B cell (primary cell): ENCODE data around the gene PDGFA. TPM values are rescaled to one million over a fixed set of nuclear protein-coding genes. Genes with fewer than 3 reads are reported as not detected.

Experiments used
- ATAC-seq: fragments of 200-7000 bp; cut with Tn5 transposase; one replicate; pipeline ENCODE4 v1.10.0; 2021; ENCODE audit warnings: low read depth, mild to moderate bottlenecking, moderate number of reproducible peaks, moderate library complexity
- CTCF ChIA-PET: fragments of 350-600 bp; sonication (Branson Sonifier 250); formaldehyde crosslinking; loops from one replicate; lab custom pipeline; 2021; ENCODE audit warnings: antibody characterized with exemption, inconsistent platforms; lab: Charles Lee
- POLR2A ChIA-PET: fragments of 350-600 bp; sonication (Branson Sonifier 250); formaldehyde crosslinking; loops from one replicate; lab custom pipeline; 2021; ENCODE audit warnings: antibody characterized with exemption; lab: Charles Lee
- DNase-seq: peaks from one replicate; pipeline ENCODE4 v3.0.0; 2013
- H2AFZ ChIP-seq: 2 replicates; pipeline ENCODE4 v1.6.1; 2012; ENCODE audit warnings: mild to moderate bottlenecking, low read depth, low read length; ENCODE audit not compliant: insufficient read depth, poor library complexity, severe bottlenecking
- H3K27ac ChIP-seq, 2 donors: 1 replicate in 1 of 2; 2 replicates in 1 of 2; pipeline ENCODE4 v1.5.1; 2012 to 2013; ENCODE audit warnings: low read length in 2 of 2, mild to moderate bottlenecking in 2 of 2, moderate library complexity in 1 of 2
- H3K27me3 ChIP-seq, 4 experiments: fragments of 200-600 bp in 1 of 4; sonication (generic) in 1 of 4; replicated peaks in 1 of 4; 1 replicate in 2 of 4; 2 replicates in 2 of 4; pipeline versions ENCODE4 v1.6.1 to v1.7.0; 2013 to 2016; ENCODE audit warnings: low read length in 3 of 4, mild to moderate bottlenecking in 2 of 4, mixed read lengths in 1 of 4, moderate library complexity in 1 of 4; ENCODE audit not compliant: insufficient read depth in 4 of 4, control insufficient read depth in 3 of 4; ENCODE audit errors: control extremely low read depth in 1 of 4
- H3K36me3 ChIP-seq, 2 experiments: replicated peaks in 1 of 2; 1 replicate in 1 of 2; 2 replicates in 1 of 2; pipeline versions ENCODE4 v1.6.1 to v1.7.1; 2013; ENCODE audit warnings: low read length in 1 of 2; ENCODE audit not compliant: insufficient read depth in 2 of 2, control insufficient read depth in 1 of 2; ENCODE audit errors: control extremely low read depth in 1 of 2, extremely low read depth in 1 of 2
- H3K4me1 ChIP-seq, 2 donors: fragments of 200-600 bp in 1 of 2; sonication (generic) in 1 of 2; 1 replicate in 1 of 2; 2 replicates in 1 of 2; pipeline versions ENCODE4 v1.5.1 to v1.6.1; 2013 to 2017; ENCODE audit warnings: low read length in 2 of 2; ENCODE audit not compliant: control insufficient read depth in 2 of 2, insufficient read depth in 2 of 2
- H3K4me2 ChIP-seq: replicated peaks from 2 replicates; pipeline ENCODE3; 2012; ENCODE audit warnings: mild to moderate bottlenecking, low read depth, low read length; ENCODE audit not compliant: poor library complexity, severe bottlenecking
- H3K4me3 ChIP-seq, 5 experiments: fragments of 200-600 bp in 1 of 5; sonication (generic) in 1 of 5; 1 replicate in 3 of 5; 2 replicates in 2 of 5; pipeline versions ENCODE4 v1.5.1 to v1.7.0; 2011 to 2016; ENCODE audit warnings: low read length in 4 of 5, mild to moderate bottlenecking in 4 of 5, low read depth in 2 of 5, control low read depth in 1 of 5, moderate library complexity in 1 of 5; ENCODE audit not compliant: insufficient read depth in 1 of 5; ENCODE audit errors: control extremely low read depth in 1 of 5, extremely low read depth in 1 of 5
- H3K79me2 ChIP-seq: fragments of 200-600 bp; sonication (generic); one replicate; pipeline ENCODE4 v1.6.0; 2016; ENCODE audit warnings: low read length; ENCODE audit not compliant: control insufficient read depth, insufficient read depth
- H3K9ac ChIP-seq: fragments of 200-600 bp; sonication (generic); 2 replicates; pipeline ENCODE4 v1.6.1; 2017; ENCODE audit warnings: mild to moderate bottlenecking, low read length, moderate library complexity
- H3K9me3 ChIP-seq, 3 donors: one replicate each; pipeline versions ENCODE4 v1.6.1 to v1.7.1; 2013; ENCODE audit warnings: low read length in 2 of 3; ENCODE audit not compliant: control insufficient read depth in 2 of 3, insufficient read depth in 1 of 3; ENCODE audit errors: control extremely low read depth in 1 of 3
- H4K20me1 ChIP-seq: 2 replicates; pipeline ENCODE4 v1.6.0; 2012; ENCODE audit warnings: mild to moderate bottlenecking, low read length; ENCODE audit not compliant: insufficient read depth, control insufficient read depth, poor library complexity, severe bottlenecking
- H3K27ac Mint-ChIP-seq: one replicate; pipeline ENCODE4 v1.8.0; 2021; ENCODE audit warnings: mixed read lengths
- H3K27me3 Mint-ChIP-seq: one replicate; pipeline ENCODE4 v1.8.0; 2021; ENCODE audit warnings: mixed read lengths
- H3K4me1 Mint-ChIP-seq: one replicate; pipeline ENCODE4 v1.8.0; 2021; ENCODE audit warnings: mixed read lengths
- H3K4me3 Mint-ChIP-seq: one replicate; pipeline ENCODE4 v1.8.0; 2021; ENCODE audit warnings: mixed read lengths
- H3K9me3 Mint-ChIP-seq: one replicate; pipeline ENCODE4 v1.8.0; 2022; ENCODE audit warnings: mixed read lengths; ENCODE audit not compliant: insufficient read depth
- EZH2 ChIP-seq: IDR thresholded peaks from 2 replicates; pipeline ENCODE4 v1.6.1; 2012; ENCODE audit warnings: borderline replicate concordance, low read depth, mild to moderate bottlenecking, moderate library complexity, low read length; ENCODE audit not compliant: insufficient read depth, poor library complexity, severe bottlenecking
- WGBS: methylation state at CpG from one replicate; pipeline ENCODE4 v1.1.5; 2013; ENCODE audit warnings: missing lambda C conversion rate; ENCODE audit not compliant: insufficient coverage; 5-methylcytosine and 5-hydroxymethylcytosine counted together
- intact Hi-C: fragments of 100-400 bp; cut with micrococcal nuclease; formaldehyde crosslinking; loops from one replicate; pipeline ENCODE4 v1.10.0; 2022
- polyA plus RNA-seq: library from polyadenylated mRNA; depleted of rRNA; stranded (reverse); fragments of >200 nt; gene quantifications from 2 replicates; pipeline ENCODE4 v1.2.3, GENCODE V29; 2012
- total RNA-seq, 2 donors: library from RNA; stranded (reverse); fragments of 120-200 nt in 1 of 2; gene quantifications; 1 replicate in 1 of 2; 2 replicates in 1 of 2; pipeline versions ENCODE4 v1.2.3 to v1.2.4, GENCODE V29; 2013 to 2022
- TF ChIP-seq, protein P1 (sequence below): fragments of 200-600 bp; IDR thresholded peaks from one replicate; pipeline ENCODE4 v1.8.0; 2022; ENCODE audit warnings: antibody characterized with exemption, mild to moderate bottlenecking

PDGFA gene
- total and polyA plus RNA-seq, 2 donors (not counting 1 experiment from before 2014, with no cell fraction given) = 0.36 to 1.5 TPM

DNA sequence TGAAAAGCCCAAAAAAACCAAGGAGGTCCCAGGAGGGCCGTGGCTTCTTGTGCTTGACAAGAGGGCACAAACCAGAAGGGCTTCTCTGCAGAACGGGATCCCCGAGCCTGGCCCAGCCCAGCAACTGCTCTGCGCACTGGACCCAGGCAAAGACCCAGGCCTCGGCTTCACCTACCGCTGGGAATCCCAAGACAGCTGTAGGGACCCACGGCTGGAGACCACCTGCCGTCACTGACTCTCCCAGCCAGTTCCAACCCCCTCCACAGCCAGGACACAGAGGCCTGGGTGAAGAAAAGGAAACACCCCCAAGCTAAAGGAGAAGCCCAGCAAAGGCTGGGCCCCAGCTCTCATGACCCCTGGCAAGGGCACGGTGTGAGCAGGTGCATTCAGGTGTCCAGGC is 24.3 kb downstream of the PDGFA start:
- H3K4me3 Mint-ChIP-seq = no peak overlapping the region
- H3K27ac Mint-ChIP-seq = no peak overlapping the region
- Histone ChIP-seq H3K36me3 (no peaks in the 10 kb centered on the region), H3K27ac (no peak overlapping the region), H3K4me3 (no peak overlapping the region), H3K4me1 (no peaks in the 10 kb centered on the region), H3K4me2 (no peak overlapping the region), H3K9me3 (peaks cover 0 to 15% (median 0%) of the 10 kb centered on the region in 3 donors), H2AFZ (no peak overlapping the region), H3K79me2 (no peaks in the 10 kb centered on the region), H3K27me3 (no peaks in the 10 kb centered on the region), H3K9ac (no peak overlapping the region), H4K20me1 (no peaks in the 10 kb centered on the region)
- no peak for DNase-seq
- 70% methylated on average over 6 of the region's 9 CpGs for WGBS
- H3K4me1 Mint-ChIP-seq = no peaks in the 10 kb centered on the region
- no peaks in the 10 kb centered on the region for H3K27me3 Mint-ChIP-seq
- H3K9me3 Mint-ChIP-seq = no peaks in the 10 kb centered on the region
- TF ChIP-seq, protein P1, sequence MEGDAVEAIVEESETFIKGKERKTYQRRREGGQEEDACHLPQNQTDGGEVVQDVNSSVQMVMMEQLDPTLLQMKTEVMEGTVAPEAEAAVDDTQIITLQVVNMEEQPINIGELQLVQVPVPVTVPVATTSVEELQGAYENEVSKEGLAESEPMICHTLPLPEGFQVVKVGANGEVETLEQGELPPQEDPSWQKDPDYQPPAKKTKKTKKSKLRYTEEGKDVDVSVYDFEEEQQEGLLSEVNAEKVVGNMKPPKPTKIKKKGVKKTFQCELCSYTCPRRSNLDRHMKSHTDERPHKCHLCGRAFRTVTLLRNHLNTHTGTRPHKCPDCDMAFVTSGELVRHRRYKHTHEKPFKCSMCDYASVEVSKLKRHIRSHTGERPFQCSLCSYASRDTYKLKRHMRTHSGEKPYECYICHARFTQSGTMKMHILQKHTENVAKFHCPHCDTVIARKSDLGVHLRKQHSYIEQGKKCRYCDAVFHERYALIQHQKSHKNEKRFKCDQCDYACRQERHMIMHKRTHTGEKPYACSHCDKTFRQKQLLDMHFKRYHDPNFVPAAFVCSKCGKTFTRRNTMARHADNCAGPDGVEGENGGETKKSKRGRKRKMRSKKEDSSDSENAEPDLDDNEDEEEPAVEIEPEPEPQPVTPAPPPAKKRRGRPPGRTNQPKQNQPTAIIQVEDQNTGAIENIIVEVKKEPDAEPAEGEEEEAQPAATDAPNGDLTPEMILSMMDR = no peak
- TF ChIP-seq EZH2 = no peak
- intact Hi-C loops = no loop called here
- ChIA-PET CTCF (no interaction called here), POLR2A (no interaction called here)
- ATAC-seq = no peak

DNA sequence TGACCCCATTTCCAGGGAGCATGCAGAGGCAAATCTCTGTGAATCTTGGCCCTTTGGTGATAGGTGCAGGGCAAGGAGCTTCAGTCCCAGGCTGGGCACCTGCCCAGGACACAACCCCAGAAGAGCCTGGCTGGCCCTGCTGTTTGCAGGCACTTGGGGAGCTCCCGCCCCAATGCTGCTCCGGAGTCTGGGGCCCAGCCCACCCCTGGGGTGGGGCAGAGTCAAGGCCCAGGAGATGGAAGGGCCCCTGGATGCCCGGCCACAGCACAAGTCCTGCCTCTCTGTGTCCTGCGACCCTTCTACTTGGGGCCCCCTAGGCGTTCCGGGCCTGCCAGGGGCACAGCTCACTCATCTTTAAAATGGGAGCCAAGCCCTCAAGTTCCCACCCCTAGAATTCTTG is 24.7 kb downstream of the PDGFA start:
- Mint-ChIP-seq H3K9me3 (no peaks in the 10 kb centered on the region), H3K4me1 (no peaks in the 10 kb centered on the region), H3K27me3 (no peaks in the 10 kb centered on the region), H3K27ac (no peak overlapping the region), H3K4me3 (no peak overlapping the region)
- POLR2A ChIA-PET = no interaction called here
- Histone ChIP-seq H3K4me3 (no peak overlapping the region), H3K9me3 (peaks cover 0 to 14% (median 0%) of the 10 kb centered on the region in 3 donors), H3K27ac (no peak overlapping the region), H3K36me3 (no peaks in the 10 kb centered on the region), H3K27me3 (no peaks in the 10 kb centered on the region), H3K79me2 (no peaks in the 10 kb centered on the region), H3K9ac (no peak overlapping the region), H3K4me2 (no peak overlapping the region), H4K20me1 (no peaks in the 10 kb centered on the region), H3K4me1 (no peaks in the 10 kb centered on the region), H2AFZ (no peak overlapping the region)
- CTCF ChIA-PET = no interaction called here
- TF ChIP-seq, protein P1 = no peak
- TF ChIP-seq EZH2 = no peak
- DNase-seq (no peak), ATAC-seq (no peak)
- intact Hi-C loops = no loop called here
- 95% methylated on average over 6 of the region's 6 CpGs for WGBS
